ENCODE results near the gene DOCK10. TPM values are rescaled to one million over a fixed set of nuclear protein-coding genes. Genes with fewer than 3 reads are reported as not detected.
"Not testable (repeated sequence)": the region's sequence is repeated elsewhere in the genome, so short reads cannot be mapped to it uniquely, and the experiment has no call there.

Gene DOCK10
- total RNA-seq, 2 experiments from 2014 or later: 223 to 239 TPM

DNA sequence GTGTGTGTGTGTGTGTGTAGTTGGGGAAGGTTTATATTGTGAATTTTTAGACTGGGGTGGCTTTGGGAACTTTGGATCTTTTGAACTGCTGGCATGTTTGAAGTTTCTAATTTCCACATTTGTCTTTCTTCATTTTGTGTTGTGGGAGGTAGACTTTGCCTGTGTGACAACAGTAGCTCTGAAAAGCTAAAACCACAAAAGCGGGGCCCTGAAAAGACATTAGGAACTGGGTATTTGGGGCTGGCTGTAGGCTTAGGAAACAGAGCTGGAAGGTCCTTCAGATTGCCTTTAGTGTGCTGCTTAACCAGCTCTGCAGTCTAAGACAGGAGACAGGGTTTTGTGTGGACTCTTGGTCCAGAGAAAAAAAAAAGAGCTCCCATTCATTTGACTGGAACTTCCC lies 27.2 kb upstream of the DOCK10 start:
- Mint-ChIP-seq H3K36me3 (ENCODE audit: low read depth) (peaks cover 10% of the 10 kb centered on the region), H3K4me3 (no peak overlapping the region), H3K9me3 (peaks cover 18% of the 10 kb centered on the region), H3K27me3 (no peaks in the 10 kb centered on the region), H3K27ac (no peak overlapping the region), H3K4me1 (peaks cover 18% of the 10 kb centered on the region)
- ChIA-PET POLR2A (interaction anchor here (0.6 to 2.6 kb wide), 3 partner anchors 17 to 234 kb away, joined by 3 to 9 read pairs (median 3); no protein-coding TSS in a partner anchor), CTCF (no interaction called here)
- no peak for DNase-seq

DNA sequence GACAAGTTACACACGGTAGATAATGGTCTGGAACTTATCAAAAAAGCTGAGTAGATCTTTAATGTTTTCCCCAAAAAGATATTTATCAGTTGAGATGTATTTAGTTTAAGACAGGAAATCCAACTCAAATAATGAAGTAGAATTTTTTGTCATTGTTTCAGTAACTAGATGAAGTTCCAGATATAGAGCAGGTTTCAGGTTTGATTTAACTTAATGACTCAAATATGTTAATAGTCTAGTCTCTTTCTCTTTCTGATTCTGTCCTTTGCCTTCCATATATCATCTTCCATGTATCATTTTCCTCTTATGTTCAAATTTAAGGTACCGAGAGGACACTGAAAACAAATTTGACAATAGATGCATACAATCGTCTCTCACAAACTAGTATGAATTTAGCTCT lies 23.6 kb upstream of the DOCK10 start:
- Mint-ChIP-seq H3K4me3 (no peak overlapping the region), H3K4me1 (peaks cover 26% of the 10 kb centered on the region), H3K36me3 (ENCODE audit: low read depth) (peaks cover 10% of the 10 kb centered on the region), H3K27ac (no peak overlapping the region), H3K9me3 (peaks cover 18% of the 10 kb centered on the region), H3K27me3 (no peaks in the 10 kb centered on the region)
- POLR2A ChIA-PET: interaction anchor here (0.9 to 2.8 kb wide), 3 partner anchors 9 to 24 kb away, joined by 4 to 15 read pairs (median 14); partner anchors contain the start of gene DOCK10
- CTCF ChIA-PET: interaction anchor here (1.9 kb wide), 1 partner anchor 13 kb away, joined by 6 read pairs; no protein-coding TSS in a partner anchor
- DNase-seq: no peak

DNA sequence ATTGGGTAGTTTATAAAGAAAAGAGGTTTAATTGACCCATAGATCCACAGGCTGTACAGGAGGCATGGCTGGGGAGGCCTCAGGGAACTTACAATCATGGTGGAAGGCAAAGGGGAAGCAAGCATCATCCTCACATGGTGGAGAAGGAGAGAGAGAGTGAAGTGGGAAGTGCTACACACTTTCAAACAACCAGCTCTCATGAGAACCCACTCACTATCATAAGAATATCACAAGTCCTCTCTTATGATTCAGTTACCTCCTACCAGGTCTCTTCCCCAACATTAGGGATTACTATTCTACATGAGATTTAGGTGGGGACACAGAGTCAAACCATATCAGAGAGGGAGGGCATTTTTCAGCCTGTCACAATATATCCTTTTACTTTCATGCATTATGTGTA lies 22.7 kb upstream of the DOCK10 start:
- no peak overlapping the region for H3K27ac Mint-ChIP-seq
- no peaks in the 10 kb centered on the region for H3K27me3 Mint-ChIP-seq
- ChIA-PET POLR2A (interaction anchor here (0.9 to 2.8 kb wide), 3 partner anchors 8 to 23 kb away, joined by 4 to 15 read pairs (median 14); partner anchors contain the start of gene DOCK10), CTCF (interaction anchor here (1.9 kb wide), 1 partner anchor 12 kb away, joined by 6 read pairs; no protein-coding TSS in a partner anchor)
- peaks cover 10% of the 10 kb centered on the region for H3K36me3 Mint-ChIP-seq (ENCODE audit: low read depth)
- H3K4me1 Mint-ChIP-seq: peaks cover 26% of the 10 kb centered on the region
- no peak for DNase-seq
- H3K9me3 Mint-ChIP-seq: peaks cover 18% of the 10 kb centered on the region
- H3K4me3 Mint-ChIP-seq: no peak overlapping the region

DNA sequence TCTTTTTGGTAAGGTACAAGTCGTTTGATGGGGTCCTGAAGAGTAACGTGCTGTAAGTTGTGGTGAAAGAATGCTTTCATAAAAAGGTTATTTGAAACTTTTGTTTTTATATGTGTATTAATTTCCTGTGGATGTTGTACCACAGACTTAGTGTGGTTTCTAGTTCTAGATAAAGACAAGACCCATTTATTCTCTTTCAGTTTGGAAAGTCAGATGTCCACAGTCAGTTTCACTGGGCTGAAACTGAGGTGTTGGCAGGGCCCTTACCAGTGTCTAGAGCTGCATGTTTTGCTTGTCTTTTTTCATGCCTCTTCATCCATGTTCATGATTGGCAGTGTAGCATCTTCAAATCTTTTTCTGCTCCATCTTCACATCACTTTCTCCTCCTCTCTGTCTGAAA lies 22.1 kb upstream of the DOCK10 start:
- no peaks in the 10 kb centered on the region for H3K27me3 Mint-ChIP-seq
- H3K4me1 Mint-ChIP-seq: peaks cover 26% of the 10 kb centered on the region
- POLR2A ChIA-PET: interaction anchor here (2.4 to 2.8 kb wide), 2 partner anchors 11 to 22 kb away, joined by 14 to 15 read pairs; partner anchors contain the start of gene DOCK10
- no peak overlapping the region for H3K4me3 Mint-ChIP-seq
- peaks cover 10% of the 10 kb centered on the region for H3K36me3 Mint-ChIP-seq (ENCODE audit: low read depth)
- no peak for DNase-seq
- CTCF ChIA-PET: interaction anchor here (1.9 kb wide), 1 partner anchor 11 kb away, joined by 6 read pairs; no protein-coding TSS in a partner anchor
- H3K9me3 Mint-ChIP-seq: peaks cover 18% of the 10 kb centered on the region
- H3K27ac Mint-ChIP-seq: no peak overlapping the region

DNA sequence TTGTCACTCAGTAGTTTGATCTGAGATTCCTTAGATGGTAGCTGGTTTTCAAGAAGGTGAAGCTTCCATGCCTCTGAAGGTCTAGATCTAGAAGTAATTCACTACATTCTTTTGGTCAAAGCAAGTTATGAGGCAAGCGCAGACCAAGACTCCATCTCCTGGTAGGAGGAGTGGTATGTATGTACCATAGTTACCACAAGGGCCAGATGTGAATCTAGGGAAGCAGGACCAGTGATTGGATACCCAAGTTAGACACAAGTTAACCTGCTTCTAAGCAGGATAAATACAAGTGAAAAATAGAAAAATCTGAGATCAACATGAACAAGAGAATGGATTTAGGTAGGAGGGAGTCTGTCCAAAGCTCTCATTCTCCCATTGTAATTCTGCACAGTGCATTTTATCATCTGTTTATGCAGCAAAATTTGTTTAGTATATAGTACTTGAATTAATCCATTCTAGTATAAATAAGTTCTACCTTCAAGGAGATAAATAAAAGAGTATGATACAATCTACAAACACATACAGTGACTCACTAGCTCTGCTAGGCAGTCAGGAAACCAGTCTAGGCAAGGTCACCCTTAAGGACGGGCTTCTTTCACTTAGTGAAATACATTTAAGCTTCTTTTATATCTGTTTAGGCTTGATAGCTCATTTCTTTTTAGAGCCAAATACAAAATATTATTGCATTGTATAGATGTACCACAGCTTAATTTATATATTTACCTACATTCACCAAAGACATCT lies 14.2 kb upstream of the DOCK10 start:
- Mint-ChIP-seq H3K27ac (no peak overlapping the region), H3K27me3 (no peaks in the 10 kb centered on the region), H3K36me3 (ENCODE audit: low read depth) (no peaks in the 10 kb centered on the region), H3K9me3 (no peaks in the 10 kb centered on the region), H3K4me1 (peaks cover 57% of the 10 kb centered on the region), H3K4me3 (no peak overlapping the region)
- POLR2A ChIA-PET: interaction anchor here (0.7 to 2.7 kb wide), 5 partner anchors 9 to 123 kb away, joined by 3 to 32 read pairs (median 4); partner anchors contain the start of gene DOCK10
- CTCF ChIA-PET: no interaction called here
- no peak for DNase-seq

DNA sequence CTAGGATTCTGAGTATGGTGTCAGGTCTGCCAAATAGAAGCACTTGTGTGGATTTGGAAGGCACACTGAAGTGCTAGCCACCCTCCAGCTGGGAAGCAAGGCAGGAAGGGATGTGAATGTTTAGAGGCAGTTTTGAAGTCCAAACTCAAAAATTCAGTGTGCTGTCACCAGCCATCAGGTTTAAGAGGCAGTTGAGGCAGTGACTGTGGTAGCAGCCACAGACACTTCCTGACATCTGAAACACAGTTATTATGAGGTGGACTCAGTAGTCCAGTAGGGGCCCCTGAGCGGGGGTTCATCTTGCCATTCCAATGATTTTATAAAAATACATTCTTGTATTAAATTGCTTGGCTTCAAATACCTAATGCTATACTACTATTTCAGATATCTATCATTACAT lies 13.4 kb upstream of the DOCK10 start:
- Mint-ChIP-seq H3K9me3 (no peaks in the 10 kb centered on the region), H3K27ac (peak overlapping the region; percentile 49), H3K4me3 (no peak overlapping the region), H3K27me3 (no peaks in the 10 kb centered on the region), H3K36me3 (ENCODE audit: low read depth) (no peaks in the 10 kb centered on the region), H3K4me1 (peaks cover 61% of the 10 kb centered on the region)
- POLR2A ChIA-PET: interaction anchor here (1.0 to 2.7 kb wide), 3 partner anchors 13 to 122 kb away, joined by 3 to 32 read pairs (median 6); partner anchors contain the start of gene DOCK10
- DNase-seq: no peak
- CTCF ChIA-PET: no interaction called here

DNA sequence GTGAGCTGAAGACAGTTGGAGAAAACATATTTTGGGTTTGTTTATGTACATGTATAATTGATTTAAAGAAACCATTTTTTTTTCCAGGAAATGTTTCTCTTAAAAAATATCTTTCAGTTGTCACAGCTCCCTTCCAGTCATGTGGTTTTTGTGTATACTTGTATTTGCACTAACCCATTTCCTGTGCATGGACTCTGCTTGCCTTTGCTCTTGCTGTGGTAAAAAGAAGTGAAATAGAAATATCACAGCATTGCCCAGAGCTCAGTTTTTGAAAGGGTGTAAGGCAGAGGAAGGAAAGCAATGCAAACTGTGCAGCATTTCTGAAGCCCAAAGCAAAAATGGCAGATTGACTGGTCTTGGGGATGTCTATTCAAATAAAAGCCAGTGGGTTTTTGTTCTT lies 10.4 kb upstream of the DOCK10 start:
- Mint-ChIP-seq H3K27ac (peak overlapping the region; percentile 84), H3K9me3 (no peaks in the 10 kb centered on the region), H3K4me3 (peak overlapping the region; percentile 15), H3K27me3 (peaks cover 15% of the 10 kb centered on the region), H3K36me3 (ENCODE audit: low read depth) (peaks cover 2% of the 10 kb centered on the region), H3K4me1 (peaks cover 65% of the 10 kb centered on the region)
- ChIA-PET POLR2A (interaction anchor here (0.7 to 2.3 kb wide), 11 partner anchors 12 to 130 kb away, joined by 3 to 113 read pairs (median 5); partner anchors contain the start of gene DOCK10), CTCF (interaction anchor here (0.9 to 1.8 kb wide), 5 partner anchors 10 to 608 kb away, joined by 3 to 23 read pairs (median 3); partner anchors contain the start of gene DOCK10)
- peak; percentile 50 for DNase-seq

DNA sequence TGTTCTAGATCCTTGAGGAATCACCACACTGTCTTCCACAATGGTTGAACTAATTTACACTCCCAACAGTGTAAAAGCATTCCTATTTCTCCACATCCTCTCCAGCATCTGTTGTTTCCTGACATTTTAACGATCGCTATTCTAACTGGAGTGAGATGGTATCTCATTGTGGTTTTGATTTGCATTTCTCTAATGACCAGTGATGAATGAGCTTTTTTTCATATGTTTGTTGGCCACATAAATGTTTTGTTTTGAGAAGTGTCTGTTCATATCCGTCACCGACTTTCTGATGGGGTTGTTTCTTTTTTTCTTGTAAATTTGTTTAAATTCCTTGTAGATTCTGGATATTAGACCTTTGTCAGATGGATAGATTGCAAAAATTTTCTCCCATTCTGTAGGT lies 5.2 kb upstream of the DOCK10 start:
- POLR2A ChIA-PET: not testable (repeated sequence)
- peaks cover 27% of the 10 kb centered on the region for H3K4me1 Mint-ChIP-seq

DNA sequence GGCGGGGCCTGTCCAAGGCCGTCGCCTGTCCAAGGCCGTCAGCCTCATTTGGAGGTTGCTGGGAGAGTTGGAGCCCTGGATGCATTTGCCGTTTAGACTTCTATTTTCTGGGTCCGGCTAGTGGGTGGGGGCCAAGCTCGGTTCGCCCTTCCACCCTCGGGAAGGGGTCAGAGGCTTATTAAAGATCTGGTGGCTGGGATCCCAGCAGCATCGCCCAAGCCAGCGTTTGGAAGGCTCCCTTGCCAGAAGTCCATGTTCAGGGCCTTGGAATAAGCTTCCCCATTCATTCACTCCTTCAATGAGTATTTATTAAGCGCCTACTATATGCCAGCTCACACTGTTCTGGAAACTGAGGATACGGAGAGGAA lies 516 bp upstream of the DOCK10 start:
- Mint-ChIP-seq H3K36me3 (ENCODE audit: low read depth) (peaks cover 29% of the 10 kb centered on the region), H3K27ac (peak overlapping the region; percentile 77), H3K9me3 (no peaks in the 10 kb centered on the region), H3K4me3 (peak overlapping the region; percentile 75), H3K27me3 (peaks cover 37% of the 10 kb centered on the region), H3K4me1 (peaks cover 42% of the 10 kb centered on the region)
- POLR2A ChIA-PET: interaction anchor here (1.0 to 6.9 kb wide), 12 partner anchors 8 to 1792 kb away, joined by 3 to 113 read pairs (median 10); no protein-coding TSS in a partner anchor
- CTCF ChIA-PET: interaction anchor here (0.6 to 4.8 kb wide), 5 partner anchors 10 to 133 kb away, joined by 3 to 23 read pairs (median 4); no protein-coding TSS in a partner anchor
- no peak for DNase-seq

More for the DNA sequence above, 5.2 kb upstream of the DOCK10 start:
- CTCF ChIA-PET, H3K27ac Mint-ChIP-seq, H3K9me3 Mint-ChIP-seq, H3K4me3 Mint-ChIP-seq, DNase-seq: not testable (repeated sequence)
- H3K27me3 Mint-ChIP-seq: peaks cover 51% of the 10 kb centered on the region
- peaks cover 11% of the 10 kb centered on the region for H3K36me3 Mint-ChIP-seq (ENCODE audit: low read depth)

DNA sequence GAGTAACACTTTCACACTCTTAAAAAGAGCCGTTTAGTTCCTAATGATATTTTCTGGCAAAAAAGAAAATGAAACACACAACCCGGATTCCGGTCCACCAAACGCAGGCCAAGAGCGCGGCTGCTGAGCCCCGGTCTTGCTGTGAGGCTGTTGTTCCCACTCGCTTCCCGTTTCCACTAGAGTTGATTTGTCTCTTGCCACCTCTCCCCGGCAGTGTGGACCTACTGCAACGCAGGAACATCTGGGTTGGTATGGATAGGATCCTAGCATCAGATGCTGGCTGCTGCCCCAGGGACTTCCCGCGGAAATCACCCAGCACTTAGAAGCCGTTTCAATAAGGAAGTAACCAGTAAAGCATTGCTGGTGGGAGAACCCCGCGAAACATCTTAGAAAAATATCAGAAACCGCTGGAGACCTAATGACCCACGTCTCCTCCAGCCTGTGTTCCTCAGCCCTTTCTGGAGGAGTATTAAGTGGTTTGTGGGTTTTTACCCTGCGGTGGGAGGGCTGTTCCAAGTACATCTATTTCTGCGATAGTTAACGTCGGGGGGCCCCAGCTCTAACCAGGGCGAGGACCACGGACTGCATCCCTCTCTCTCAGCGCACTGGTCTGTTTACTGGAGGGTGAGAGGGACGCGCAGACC lies 939 bp downstream of the DOCK10 start:
- peak; percentile 65 for DNase-seq
- Mint-ChIP-seq H3K36me3 (ENCODE audit: low read depth) (peaks cover 36% of the 10 kb centered on the region), H3K4me1 (peaks cover 57% of the 10 kb centered on the region), H3K27ac (peak overlapping the region; percentile 98), H3K9me3 (no peaks in the 10 kb centered on the region), H3K4me3 (peak overlapping the region; percentile 99), H3K27me3 (peaks cover 30% of the 10 kb centered on the region)
- ChIA-PET POLR2A (interaction anchor here (1.1 to 6.9 kb wide), 16 partner anchors 9 to 131 kb away, joined by 3 to 113 read pairs (median 8); no protein-coding TSS in a partner anchor), CTCF (interaction anchor here (0.7 to 4.8 kb wide), 4 partner anchors 9 to 251 kb away, joined by 3 to 23 read pairs (median 3); no protein-coding TSS in a partner anchor)

DNA sequence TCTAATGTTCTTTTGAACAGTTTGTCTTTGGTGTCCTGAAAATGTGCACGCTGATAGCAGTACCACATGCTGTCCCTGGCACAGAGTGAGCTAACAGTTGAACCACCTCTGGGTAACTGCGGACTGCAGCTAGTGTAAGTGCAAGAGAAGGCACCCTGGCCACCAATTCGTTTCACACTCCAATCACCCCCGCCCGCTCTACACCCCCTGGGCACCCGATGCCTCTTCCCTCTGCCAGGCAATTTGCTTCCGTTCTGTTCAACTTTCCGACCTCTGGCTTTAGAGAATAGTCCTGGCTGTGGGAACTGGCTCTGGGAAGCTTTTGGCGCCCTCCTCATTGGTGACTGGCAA lies 1.4 kb downstream of the DOCK10 start:
- H3K4me1 Mint-ChIP-seq: peaks cover 60% of the 10 kb centered on the region
- DNase-seq: peak; percentile 51
- H3K4me3 Mint-ChIP-seq: peak overlapping the region; percentile 99
- POLR2A ChIA-PET: interaction anchor here (0.9 to 6.9 kb wide), 12 partner anchors 10 to 118 kb away, joined by 3 to 113 read pairs (median 10); no protein-coding TSS in a partner anchor
- CTCF ChIA-PET: interaction anchor here (1.1 to 4.8 kb wide), 3 partner anchors 11 to 37 kb away, joined by 3 to 23 read pairs (median 4); no protein-coding TSS in a partner anchor
- peaks cover 26% of the 10 kb centered on the region for H3K27me3 Mint-ChIP-seq
- no peaks in the 10 kb centered on the region for H3K9me3 Mint-ChIP-seq
- peak overlapping the region; percentile 98 for H3K27ac Mint-ChIP-seq
- peaks cover 41% of the 10 kb centered on the region for H3K36me3 Mint-ChIP-seq (ENCODE audit: low read depth)

DNA sequence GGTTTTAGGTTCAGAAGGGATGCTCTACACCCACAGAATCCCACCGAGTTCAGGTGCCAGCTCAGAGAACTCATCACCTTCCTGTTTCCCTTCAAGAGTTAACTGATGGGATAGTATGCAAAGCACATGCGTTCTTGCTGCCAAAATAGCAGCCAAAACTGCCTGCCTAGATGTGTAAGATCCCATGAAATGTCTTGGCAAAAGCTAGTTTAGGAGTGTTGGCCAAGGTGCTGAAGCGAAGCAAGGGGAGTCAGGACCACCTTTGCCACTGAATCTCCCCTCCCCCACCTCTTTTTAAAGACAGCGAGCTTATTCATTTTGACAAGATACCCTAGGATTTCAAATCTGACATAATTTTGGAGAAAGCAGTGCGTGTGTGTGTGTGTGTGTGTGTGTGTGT lies 2.1 kb downstream of the DOCK10 start:
- Mint-ChIP-seq H3K27me3 (peaks cover 21% of the 10 kb centered on the region), H3K4me1 (peaks cover 63% of the 10 kb centered on the region), H3K36me3 (ENCODE audit: low read depth) (peaks cover 47% of the 10 kb centered on the region), H3K9me3 (no peaks in the 10 kb centered on the region), H3K27ac (peak overlapping the region; percentile 98), H3K4me3 (peak overlapping the region; percentile 99)
- POLR2A ChIA-PET: interaction anchor here (0.6 to 6.9 kb wide), 13 partner anchors 10 to 455 kb away, joined by 3 to 113 read pairs (median 6); partner anchors contain the start of gene CUL3
- no peak for DNase-seq
- CTCF ChIA-PET: interaction anchor here (0.8 to 4.8 kb wide), 4 partner anchors 11 to 36 kb away, joined by 3 to 23 read pairs (median 4); no protein-coding TSS in a partner anchor

Measured in activated CD4-positive, alpha-beta memory T cell treated with anti-CD3 and anti-CD28 coated beads, Interleukin-2, amount 10 ng/mL, durations not matched to agents 7 days and 5 days (primary cell).